ENCODE measurements around the gene DDX55.

DNA sequence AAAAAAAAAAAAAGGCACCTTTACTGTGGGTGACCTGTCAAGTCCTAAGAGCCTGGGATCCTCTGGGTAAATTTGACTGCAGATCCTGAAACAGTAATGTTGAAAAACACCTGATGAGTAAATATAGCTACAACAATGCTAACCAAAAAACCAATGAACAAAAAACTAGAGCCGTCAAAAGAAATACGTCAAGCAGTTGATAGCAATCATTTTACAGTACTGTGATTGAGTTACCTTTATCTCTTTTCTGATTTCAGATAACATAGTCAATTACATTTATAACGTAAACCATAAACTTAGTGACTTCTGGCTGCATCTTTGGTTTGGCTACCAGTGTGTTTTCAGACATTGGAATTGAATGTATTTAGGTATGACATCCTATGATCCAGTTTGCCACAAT is 23.7 kb upstream of the DDX55 start:
- TF ChIP-seq, protein P1, sequence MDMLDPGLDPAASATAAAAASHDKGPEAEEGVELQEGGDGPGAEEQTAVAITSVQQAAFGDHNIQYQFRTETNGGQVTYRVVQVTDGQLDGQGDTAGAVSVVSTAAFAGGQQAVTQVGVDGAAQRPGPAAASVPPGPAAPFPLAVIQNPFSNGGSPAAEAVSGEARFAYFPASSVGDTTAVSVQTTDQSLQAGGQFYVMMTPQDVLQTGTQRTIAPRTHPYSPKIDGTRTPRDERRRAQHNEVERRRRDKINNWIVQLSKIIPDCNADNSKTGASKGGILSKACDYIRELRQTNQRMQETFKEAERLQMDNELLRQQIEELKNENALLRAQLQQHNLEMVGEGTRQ (IDR thresholded peaks at IDR 0.05; ENCODE audit: low read depth, low read length): no peak
- TF ChIP-seq, protein P2, sequence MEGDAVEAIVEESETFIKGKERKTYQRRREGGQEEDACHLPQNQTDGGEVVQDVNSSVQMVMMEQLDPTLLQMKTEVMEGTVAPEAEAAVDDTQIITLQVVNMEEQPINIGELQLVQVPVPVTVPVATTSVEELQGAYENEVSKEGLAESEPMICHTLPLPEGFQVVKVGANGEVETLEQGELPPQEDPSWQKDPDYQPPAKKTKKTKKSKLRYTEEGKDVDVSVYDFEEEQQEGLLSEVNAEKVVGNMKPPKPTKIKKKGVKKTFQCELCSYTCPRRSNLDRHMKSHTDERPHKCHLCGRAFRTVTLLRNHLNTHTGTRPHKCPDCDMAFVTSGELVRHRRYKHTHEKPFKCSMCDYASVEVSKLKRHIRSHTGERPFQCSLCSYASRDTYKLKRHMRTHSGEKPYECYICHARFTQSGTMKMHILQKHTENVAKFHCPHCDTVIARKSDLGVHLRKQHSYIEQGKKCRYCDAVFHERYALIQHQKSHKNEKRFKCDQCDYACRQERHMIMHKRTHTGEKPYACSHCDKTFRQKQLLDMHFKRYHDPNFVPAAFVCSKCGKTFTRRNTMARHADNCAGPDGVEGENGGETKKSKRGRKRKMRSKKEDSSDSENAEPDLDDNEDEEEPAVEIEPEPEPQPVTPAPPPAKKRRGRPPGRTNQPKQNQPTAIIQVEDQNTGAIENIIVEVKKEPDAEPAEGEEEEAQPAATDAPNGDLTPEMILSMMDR (conservative IDR thresholded peaks at IDR 0.05; ENCODE audit: low read depth, low read length): no peak
- TF ChIP-seq MAFK (IDR thresholded peaks at IDR 0.05; ENCODE audit: low read depth, low read length): no peak
- TF ChIP-seq FOS (IDR thresholded peaks at IDR 0.05; ENCODE audit: low read depth, low read length): no peak
- TF ChIP-seq RCOR1 (IDR thresholded peaks at IDR 0.05; ENCODE audit: insufficient replicate concordance, low read length): no peak
- TF ChIP-seq CHD1 (IDR thresholded peaks at IDR 0.05; ENCODE audit: low read depth, low read length): no peak
- no peak for TF ChIP-seq SMC3 (IDR thresholded peaks at IDR 0.05; ENCODE audit: low read depth, low read length)
- no peak for TF ChIP-seq CEBPB (IDR thresholded peaks at IDR 0.05; ENCODE audit: low read depth, low read length)
- TF ChIP-seq NFE2L2 (IDR thresholded peaks at IDR 0.05; ENCODE audit: low read depth, low read length): no peak
- TF ChIP-seq MXI1 (IDR thresholded peaks at IDR 0.05; ENCODE audit: borderline replicate concordance, low read depth, low read length): no peak
- no peak for TF ChIP-seq RAD21 (IDR thresholded peaks at IDR 0.05; ENCODE audit: low read length)
- no peak for TF ChIP-seq POLR2A (IDR thresholded peaks at IDR 0.05; ENCODE audit: low read depth, low read length)
- TF ChIP-seq, protein P3, sequence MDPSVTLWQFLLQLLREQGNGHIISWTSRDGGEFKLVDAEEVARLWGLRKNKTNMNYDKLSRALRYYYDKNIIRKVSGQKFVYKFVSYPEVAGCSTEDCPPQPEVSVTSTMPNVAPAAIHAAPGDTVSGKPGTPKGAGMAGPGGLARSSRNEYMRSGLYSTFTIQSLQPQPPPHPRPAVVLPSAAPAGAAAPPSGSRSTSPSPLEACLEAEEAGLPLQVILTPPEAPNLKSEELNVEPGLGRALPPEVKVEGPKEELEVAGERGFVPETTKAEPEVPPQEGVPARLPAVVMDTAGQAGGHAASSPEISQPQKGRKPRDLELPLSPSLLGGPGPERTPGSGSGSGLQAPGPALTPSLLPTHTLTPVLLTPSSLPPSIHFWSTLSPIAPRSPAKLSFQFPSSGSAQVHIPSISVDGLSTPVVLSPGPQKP (IDR thresholded peaks at IDR 0.05; ENCODE audit: borderline replicate concordance, low read depth, low read length): no peak

All from IMR-90 (cell line).